ENCODE data around the gene NPEPL1.

NPEPL1 gene

DNA sequence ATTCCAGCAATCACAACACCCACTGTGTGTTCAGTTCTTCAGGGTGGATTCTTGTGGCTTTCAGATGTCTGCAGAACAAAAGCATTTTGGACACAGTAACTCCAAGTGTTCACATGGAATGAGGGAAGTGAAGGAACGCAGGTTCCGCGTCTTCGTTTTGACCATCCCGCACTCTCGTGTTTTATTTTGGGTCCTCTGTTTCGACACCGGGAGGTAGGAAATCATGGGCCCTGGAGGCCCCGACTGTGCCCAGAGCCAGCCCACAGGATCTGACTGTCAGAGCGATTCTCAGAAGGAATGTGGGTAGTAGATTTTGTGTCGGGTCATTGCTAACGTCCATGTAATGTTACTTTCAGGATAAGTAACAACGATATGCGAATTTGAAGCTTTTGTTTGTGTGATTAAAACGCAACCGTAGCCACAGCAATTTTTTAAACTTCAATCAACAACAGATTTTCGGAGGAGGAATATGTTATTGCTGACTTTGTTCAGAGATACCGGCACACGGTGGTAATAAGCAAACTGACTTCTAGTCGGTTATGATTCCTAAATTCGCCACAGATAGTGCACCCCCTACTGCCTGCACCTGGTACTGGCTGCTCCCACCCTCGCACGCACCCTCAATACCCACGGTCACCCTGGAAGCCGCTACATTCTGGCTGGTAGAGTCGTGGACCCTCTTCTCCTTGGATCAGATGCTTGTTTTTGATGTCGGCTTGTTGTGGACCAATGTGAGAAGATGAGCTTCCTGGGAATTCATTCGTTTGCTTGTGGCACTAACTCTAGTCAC, 10.5 kb downstream of the NPEPL1 start:
- DNase-seq, result no peak

DNA sequence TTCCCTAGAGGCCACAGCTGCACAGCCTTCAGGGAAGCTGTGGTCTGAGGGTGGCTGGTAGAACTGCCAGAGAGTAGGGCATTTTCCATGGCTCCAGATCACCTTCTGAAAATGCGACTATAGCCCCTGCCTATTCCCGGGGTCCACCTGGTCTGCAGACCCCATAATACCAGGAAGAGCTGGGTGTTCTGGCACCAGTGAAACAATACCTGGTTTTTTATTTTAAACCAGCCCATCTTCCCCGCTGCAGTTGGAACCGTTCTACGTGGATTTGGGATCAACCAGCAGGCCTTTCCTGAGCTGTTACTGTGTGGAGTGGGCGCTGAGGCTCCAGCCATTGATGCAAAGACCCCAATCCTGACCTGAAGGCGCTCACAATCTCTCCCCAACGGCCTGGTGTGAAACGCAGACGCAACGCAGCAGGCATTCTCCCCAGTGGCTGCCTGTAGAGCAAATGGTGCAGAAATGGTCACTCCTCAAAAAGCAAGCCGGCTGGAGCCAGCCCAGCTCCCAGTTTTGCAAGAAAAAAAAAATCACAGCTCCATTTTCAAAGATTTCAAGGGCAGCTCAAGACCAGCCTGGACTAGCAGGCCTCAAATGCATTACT, 11.3 kb downstream of the NPEPL1 start:
- no peak for DNase-seq

DNA sequence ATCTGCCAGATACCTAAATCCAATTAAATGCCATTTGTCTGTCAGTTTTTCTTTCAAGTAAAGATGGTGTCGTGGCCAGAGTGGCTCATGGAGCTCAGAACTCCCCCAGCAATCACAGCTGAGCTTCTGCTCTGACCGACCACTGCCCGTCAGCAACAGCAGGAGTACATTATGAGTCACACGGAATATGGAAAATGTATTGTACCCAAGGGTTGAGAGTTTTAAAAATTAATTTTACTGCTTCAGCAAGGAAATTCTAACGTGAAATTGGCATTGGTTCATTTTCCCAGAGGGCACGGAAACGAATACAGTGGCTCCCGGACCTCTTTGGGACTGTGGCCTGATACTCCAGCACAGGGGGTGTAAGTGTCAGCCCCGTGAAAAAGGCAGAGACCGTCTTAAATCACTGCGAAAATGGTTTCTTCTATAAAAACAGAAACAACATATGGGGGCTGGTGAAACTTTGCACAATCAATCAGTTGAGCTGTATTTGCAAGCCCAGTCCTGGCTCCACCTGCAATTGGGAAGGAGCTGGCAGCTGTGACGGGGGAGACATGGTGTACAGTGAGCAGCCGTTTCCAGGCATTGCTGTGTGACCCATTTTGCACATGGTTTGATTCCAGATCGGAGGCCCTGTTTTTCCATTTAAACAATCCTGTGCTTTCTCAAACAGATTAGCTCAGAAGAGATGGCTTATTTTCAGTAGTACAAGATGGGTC, 12.8 kb downstream of the NPEPL1 start:
- no peak for DNase-seq

DNA sequence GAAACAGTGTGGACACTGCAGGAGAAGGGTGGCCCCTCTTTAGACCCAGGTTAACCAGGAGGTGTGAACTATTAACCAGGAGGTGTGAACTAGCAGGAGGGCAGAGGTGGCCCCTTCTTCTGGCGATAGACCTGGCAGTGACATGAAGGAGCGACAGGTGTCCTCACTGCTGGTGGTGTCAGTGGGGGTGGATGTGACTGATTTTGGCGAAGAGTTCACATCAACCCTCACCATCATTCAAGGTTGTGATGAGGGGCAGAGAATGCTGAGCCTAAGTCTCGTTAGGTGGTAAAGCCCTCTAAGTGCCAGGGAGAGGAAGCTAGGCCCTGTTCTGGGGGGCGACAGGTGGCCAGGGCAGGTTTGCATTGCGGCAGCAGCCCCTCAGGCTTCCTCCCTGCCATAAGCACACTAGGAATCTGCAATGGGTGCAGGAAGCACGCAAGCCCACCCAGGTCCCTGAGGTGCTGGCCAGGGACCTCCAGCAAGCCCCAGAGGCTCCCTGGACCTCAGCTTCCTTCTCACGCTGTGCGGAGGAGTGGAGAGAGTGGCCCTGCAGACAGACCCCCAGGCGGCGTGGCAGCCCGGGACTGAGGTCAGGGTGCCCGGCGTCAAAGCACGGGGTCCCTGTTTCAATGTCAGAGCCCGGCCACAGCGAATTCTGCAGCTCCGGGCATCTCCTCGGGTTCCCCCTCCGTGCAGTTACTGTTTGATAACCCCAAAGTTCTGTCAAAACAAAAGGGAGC, 13.7 kb downstream of the NPEPL1 start:
- no peak for DNase-seq

DNA sequence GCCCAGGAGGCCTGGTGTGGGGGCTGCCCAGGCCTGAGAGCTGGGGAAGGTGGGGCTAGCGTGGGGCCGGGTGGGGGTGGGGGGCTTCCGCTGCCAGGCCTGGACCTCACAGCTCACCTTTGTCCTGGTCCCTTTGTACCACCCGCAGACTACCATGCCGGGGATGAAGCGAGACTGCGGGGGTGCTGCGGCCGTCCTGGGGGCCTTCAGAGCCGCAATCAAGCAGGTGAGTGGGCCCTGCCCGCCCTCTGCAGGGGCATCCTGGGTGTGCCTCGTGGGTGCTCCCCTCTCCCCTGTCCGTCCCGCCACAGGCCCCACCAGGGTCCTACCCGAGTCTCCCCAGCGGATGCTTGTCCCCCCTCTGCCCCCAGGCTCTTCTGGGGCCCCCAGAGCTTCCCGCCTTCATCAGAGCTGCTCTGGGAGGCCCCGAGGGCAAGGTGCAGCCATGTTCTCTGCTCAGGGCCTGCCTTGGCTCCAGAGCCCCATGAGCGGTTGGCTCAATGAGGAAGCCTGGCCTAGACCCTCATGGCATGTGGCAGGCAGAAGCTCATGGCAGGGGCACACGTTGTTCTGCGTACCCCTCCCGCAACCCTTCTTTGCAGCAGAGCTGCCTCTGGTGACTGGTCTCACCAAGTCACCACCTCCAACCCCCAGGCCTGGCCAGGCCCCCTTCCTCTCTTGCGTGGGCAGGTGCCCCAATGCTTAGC, 14.5 kb downstream of the NPEPL1 start:
- no peak for DNase-seq

DNA sequence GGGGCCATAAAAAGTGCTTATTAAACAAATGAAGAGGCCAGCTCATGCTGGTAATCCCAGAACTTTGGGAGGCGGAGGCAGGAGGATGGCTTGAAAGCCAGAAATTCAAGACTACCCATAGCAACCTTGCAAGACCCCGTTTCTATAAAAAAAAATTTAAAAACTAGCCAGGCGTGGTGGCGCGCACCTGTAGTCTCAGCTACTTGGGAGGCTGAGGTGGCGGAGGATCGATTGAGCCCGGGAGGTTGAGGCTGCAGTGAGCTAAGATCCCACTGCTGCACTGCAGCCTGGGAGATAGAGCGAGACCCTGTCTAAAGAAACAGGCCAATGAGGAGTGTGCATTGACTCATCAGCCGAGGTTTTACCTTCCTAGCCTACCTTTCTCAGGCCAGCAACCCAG, 15.2 kb downstream of the NPEPL1 start:
- DNase-seq, result no peak

DNA sequence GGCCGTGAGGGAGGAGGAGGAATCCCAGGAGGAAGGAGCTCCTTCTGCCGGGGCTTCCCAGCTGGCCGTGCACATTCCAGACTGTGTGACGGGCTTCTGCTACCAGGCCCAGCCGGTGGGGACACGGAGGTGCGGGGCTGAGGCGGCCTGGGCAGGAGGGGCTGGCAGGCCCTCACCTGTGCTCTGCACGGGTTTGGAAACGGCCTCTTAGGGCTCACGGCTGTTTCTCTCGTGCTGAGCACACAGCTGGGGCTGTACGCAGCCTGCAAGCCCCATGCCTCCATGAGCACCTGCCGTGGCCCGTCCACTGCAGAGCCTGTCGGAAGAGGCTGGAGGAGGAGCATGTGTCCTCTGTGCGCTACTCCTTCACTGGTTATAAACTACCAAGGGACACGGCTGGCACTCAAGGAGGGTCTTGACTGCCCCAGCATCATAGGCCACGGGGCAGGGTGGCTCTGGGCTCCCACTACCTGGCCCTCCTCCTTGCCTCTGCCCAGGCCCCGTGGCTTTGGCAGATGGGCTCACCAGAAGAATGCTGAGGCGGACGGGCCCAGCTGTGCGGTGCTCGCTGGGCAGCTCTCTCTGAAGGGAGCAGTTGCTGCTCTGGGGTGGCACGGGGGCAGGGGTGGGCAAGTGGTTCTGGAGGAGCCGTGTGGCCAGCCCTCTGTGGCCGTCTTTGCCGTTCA, 15.8 kb downstream of the NPEPL1 start:
- DNase-seq, result no peak

DNA sequence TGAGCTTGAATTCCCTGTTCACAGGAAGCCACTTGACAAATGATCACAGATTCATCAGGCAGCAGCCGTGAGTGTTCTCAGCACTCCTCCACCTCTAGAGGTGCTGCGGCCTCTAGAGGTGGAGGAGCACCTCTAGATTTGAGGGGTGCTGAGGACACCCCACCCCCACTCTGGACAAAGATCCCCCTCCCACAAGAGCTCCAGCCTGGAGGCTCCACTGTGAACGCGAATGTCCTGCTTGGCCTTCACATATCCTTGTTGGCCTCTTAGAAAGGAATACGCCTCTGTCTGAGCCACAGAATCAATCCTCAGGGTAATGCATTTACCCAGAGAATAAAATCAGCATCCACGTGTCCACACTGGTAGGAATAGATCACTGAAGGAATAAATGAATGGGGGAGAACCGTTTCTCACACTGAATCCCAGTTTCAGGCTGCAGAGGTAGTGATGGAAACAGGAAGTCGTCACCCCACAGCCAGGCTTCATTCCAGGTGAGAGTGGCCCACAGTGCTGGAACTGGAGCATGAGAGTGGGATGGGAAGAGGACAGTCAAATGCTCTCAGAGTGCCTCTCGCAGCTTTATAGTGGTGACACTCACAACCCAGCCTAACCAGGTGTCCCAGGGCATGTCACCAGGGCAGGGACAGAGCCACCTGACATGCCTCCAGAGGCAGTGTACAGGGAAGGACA, 16.6 kb downstream of the NPEPL1 start:
- DNase-seq, result no peak

DNA sequence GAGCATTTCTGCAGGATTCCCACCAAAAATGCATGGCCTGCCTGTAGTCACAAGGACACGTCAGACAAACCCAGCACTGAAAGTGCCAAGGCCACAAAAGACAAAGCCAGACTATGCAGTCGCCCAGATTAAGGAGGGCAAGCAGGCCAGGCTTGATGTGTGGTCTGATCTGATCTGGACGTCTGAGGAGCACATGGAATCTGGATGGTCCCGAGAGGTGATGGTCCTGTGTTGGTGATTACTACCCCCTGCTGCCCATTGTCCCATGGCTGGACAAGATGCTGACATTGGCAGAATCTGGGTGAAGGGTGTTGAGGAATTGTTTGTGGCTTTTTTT, 17.1 kb downstream of the NPEPL1 start:
- no peak for DNase-seq

DNA sequence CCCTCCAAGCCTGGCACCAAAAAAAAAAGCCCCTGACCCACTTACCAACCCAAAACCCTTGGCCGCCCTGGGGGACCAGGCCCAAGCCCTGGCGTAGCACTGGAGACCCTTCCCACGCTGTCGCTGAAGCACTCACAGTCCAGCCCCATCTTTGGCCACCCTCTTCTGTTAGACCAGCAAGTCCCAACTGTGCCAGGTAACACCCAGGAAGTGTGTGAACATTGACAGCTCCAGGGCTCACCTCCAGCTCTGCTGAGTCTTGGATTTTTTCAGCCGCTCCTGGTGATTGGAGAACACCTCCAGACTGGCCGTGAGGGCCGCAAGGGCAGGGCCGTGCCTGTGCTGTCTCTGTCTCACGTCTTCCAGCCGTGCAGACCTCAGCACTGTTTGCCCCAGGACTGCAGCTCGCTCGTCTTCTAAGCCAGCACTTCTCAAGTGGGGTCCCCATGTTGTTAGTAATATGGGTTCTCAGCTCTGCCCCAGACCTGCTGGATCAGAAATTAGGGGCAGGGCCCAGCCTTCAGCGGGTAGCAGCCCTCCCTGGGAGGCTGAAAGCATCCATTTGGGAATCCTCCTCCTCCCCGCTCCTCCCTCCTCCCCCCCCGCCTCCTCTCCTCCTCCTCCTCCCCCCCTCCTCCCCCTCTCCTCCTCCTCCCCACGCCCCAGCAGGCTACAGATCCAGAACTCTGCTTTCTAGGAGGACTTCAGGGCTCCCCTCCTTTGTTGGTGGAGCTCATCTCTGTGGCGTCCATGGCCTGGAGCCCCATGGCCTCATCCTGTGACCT, 18.1 kb downstream of the NPEPL1 start:
- no peak for DNase-seq

DNA sequence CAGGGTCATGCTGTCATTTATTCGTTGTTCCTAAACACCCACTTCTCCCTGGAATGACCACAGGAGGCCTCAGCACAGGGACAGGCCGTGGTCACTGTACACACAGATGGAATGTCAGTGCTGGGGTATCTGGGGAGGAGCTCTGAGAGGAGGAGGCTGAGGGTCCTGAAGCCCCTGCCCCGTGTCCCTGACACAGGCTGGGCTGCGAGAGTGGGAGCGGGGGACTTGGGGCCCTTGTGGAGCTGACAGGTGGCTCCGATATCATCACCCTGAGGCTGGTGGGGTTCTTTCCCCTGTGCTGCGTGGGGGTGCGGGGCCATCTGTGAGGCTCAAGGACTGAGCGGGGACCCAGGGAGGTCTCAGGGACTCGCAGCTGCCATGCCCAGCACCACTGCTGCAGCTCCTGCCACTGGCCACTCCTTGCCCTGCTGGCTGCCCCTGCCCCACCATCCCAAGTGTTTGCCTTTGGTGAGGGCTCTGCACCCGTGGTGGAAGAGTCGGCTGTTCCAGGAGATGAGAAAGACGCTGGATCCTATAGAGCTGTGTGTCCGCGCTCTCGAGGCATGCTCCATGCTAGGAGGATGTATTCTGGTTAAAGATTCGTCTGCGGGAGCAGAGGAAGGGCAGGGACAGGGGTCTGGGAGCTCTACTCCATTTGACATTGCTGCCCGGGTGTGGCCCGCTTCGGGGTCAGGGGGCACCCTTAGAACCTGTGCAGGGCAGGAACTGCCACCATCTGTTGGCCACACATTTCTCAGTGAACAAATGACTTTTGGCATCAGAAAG, 18.9 kb downstream of the NPEPL1 start:
- DNase-seq, result no peak

DNA sequence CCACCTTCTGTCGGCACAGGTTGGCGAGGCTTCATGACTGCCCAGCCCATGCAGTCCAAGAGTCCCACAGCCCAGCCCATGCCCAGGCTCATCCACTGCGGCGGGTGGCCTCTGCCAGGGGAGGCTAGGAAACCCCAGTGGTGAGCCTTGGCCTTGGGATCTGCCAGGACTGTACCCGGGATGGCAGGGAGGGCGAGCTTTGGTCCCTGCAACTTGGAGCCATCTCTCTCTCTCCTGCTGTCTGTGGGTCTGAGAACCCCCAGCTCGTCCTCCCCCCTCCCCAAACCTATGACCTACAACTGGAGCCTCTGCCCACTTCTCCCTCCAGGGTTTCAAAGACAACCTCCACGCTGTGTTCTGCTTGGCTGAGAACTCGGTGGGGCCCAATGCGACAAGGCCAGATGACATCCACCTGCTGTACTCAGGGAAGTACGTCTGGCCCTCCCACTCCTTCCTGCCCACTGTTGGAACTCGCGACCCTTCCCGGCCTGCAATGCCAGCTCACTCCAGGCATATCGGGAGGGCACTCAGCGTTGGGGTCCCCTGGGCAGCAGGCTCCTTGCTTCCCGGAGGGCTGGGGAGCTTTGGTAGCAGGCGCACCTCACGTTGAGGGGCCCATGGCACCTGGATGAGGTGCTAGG, 19.7 kb downstream of the NPEPL1 start:
- no peak for DNase-seq

DNA sequence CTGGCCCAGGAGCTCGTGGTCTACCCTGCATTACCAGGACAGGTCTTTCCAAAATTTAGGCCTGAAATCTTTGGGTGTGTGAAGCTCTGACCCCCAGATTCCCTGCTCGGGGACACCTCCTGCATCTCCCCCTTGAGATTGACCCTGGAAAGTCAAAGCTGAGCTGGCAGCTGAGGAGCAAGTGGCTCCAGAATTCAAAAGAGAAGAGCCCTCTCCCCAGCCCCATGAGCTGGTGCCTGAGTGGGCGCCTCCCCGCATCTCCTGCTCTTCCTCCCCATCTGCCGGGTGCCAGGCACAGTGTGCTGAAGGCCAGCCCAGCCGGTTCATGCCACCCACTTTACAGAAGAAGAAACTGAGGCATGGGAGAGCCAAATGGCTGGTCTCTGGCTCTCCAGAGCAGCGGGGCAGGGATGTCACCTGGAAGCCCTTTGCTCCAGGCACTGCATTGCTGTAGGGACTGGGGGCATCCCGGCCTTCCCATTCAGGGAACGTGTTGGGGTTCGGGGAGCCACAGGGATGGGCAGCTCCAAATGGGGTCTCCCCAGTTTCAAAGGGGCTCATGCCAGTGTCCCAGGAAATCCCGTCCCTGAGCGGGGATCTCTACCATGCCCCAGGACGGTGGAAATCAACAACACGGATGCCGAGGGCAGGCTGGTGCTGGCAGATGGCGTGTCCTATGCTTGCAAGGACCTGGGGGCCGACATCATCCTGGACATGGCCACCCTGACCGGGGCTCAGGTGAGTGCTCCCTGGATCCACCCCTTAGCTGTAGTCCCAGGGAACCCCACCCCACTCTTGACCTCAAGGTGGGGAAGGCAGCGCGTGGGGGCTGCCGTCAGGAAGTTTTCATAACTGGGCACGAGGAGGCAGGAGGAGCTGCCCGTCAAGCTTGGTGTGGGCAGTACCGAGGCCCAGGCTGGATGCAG, 20.5 kb downstream of the NPEPL1 start:
- no peak for DNase-seq

DNA sequence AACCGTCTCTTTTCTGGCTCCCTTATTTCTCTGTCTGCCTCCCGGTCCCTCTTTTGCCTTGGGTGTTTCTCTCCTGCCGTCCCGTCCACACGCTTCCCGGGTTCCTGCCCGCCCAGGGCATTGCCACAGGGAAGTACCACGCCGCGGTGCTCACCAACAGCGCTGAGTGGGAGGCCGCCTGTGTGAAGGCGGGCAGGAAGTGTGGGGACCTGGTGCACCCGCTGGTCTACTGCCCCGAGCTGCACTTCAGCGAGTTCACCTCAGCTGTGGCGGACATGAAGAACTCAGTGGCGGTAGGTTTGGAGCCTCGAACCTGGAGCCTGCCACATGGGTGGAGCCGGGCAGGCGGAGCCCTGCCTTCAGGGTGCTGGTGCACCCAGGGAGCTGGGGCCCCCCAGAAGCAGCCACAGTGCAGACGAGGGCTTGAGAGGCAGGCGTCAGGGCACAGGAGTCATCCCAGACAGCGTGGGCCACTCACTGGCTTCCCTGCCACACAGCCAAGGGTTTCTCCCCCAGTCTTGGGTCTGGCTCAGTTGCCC, 21.3 kb downstream of the NPEPL1 start:
- DNase-seq, result no peak

DNA sequence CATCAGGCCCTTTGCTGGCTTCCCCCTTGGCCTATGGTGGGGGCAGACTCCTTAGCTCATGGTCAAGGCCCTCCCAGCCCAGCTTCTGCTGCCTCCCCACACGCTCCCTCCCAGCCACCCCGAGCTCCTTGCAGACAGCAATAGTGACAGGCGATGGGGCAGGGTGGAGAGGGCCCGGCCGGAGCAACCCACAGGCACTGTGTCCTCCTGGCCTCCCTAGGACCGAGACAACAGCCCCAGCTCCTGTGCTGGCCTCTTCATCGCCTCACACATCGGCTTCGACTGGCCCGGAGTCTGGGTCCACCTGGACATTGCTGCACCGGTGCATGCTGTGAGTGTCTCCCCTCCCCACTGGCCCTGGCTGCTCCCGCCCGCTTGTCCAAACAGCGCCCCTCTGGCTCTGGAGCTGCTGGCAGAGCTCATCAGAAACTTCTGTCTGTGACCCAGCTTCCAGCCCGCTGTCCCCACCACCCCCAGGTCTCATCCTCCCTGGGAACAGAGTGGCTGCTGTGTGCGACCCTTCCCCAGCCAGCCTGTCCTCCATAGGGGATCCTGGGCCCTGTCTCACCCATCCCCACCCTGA, 21.8 kb downstream of the NPEPL1 start:
- no peak for DNase-seq

DNA sequence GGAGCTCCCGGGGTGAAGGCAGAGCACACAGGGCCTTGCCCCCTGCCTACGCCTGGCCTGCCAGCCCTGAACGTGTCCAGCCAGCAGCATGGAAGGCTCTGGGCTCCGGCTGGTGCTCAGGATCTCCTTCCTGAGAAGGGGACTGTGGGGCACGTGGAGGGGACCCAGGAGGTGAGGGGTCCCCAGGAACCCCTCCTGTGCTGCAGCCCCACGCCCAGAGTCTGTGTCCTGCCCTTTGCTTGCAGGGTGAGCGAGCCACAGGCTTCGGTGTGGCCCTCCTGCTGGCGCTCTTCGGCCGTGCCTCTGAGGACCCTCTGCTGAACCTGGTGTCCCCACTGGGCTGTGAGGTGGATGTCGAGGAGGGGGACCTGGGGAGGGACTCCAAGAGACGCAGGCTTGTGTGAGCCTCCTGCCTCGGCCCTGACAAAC, 22.3 kb downstream of the NPEPL1 start:
- DNase-seq, result no peak

DNA sequence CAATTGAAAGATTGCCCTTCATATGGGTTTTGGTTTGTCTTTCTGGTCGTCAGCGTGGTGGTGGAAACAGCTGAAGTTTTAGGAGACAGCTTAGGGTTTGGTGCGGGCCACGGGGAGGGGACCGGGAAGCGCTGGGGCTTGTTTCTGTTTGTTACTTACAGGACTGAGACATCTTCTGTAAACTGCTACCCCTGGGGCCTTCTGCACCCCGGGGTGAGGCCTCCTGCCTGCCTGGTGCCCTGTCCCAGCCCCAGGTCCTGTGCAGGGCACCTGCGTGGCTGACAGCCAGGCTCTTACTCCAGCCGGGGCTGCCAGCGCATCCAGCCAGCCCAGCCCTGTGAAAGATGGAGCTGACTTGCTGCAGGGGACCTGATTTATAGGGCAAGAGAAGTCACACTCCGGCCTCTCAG, 22.8 kb downstream of the NPEPL1 start:
- no peak for DNase-seq
